ENCODE data around the gene PAQR8.
A peak's percentile ranks its signal among the peaks of the same experiment; 100 is the strongest.

PAQR8 gene

DNA sequence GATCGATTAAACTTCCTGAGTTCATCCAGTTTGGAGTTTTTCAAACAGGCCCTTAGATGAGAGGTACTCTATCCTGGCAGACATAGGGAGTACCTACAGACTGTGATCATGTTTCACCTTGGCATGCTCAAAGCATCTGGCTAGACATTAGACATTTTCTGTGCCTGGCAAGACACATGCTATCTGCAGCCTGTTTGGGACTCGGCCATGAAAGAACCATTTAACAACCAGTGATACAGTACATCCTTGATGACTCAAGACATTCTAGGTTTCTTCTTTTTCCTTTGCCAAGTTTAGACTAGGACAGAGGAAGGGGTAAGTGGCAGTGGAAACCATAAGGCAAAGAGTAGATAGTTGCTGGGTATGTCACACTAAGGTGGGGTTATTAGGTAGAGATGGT lies 15.4 kb upstream of the PAQR8 start:
- H2AFZ ChIP-seq (ENCODE audit: low read depth, low read length, severe bottlenecking) = no peak overlapping the region
- TF ChIP-seq EZH2phosphoT487 (conservative IDR thresholded peaks at IDR 0.05; ENCODE audit: low read length) = no peak
- TF ChIP-seq, protein P1, sequence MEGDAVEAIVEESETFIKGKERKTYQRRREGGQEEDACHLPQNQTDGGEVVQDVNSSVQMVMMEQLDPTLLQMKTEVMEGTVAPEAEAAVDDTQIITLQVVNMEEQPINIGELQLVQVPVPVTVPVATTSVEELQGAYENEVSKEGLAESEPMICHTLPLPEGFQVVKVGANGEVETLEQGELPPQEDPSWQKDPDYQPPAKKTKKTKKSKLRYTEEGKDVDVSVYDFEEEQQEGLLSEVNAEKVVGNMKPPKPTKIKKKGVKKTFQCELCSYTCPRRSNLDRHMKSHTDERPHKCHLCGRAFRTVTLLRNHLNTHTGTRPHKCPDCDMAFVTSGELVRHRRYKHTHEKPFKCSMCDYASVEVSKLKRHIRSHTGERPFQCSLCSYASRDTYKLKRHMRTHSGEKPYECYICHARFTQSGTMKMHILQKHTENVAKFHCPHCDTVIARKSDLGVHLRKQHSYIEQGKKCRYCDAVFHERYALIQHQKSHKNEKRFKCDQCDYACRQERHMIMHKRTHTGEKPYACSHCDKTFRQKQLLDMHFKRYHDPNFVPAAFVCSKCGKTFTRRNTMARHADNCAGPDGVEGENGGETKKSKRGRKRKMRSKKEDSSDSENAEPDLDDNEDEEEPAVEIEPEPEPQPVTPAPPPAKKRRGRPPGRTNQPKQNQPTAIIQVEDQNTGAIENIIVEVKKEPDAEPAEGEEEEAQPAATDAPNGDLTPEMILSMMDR (IDR thresholded peaks at IDR 0.05; ENCODE audit: insufficient read depth, low read length, poor library complexity, severe bottlenecking) = no peak

GRCh38 chr6:52347818-52348217 lies 14.1 kb upstream of the PAQR8 start:
- Histone ChIP-seq H3K9me2 (replicated peaks; ENCODE audit: insufficient read depth, low read length) (no peaks in the 10 kb centered on the region), H3K9ac (ENCODE audit: low read length) (no peak overlapping the region), H3F3A (ENCODE audit: insufficient read depth) (peaks cover 7% of the 10 kb centered on the region; the same call in 1 of the 2 replicates), H3K27me3 (ENCODE audit: low read length) (no peaks in the 10 kb centered on the region), H3K36me3 (ENCODE audit: low read length) (no peaks in the 10 kb centered on the region), H3K79me2 (ENCODE audit: insufficient read depth, low read length) (no peaks in the 10 kb centered on the region), H3K27ac (ENCODE audit: low read depth, low read length) (no peak overlapping the region), H3K9me3 (ENCODE audit: insufficient read depth, low read length) (no peaks in the 10 kb centered on the region), H3K4me3 (ENCODE audit: insufficient read depth, low read length, poor library complexity, severe bottlenecking) (no peak overlapping the region), H2AFZ (ENCODE audit: low read depth, low read length, severe bottlenecking) (no peak overlapping the region), H4K20me1 (ENCODE audit: low read depth, low read length) (no peaks in the 10 kb centered on the region), H3K4me2 (ENCODE audit: low read depth, low read length, poor library complexity, severe bottlenecking) (no peak overlapping the region)
- TF ChIP-seq, protein P1 (IDR thresholded peaks at IDR 0.05; ENCODE audit: insufficient read depth, low read length, poor library complexity, severe bottlenecking) = no peak
- no peak for TF ChIP-seq EZH2phosphoT487 (conservative IDR thresholded peaks at IDR 0.05; ENCODE audit: low read length)

More for the DNA sequence above, 15.4 kb upstream of the PAQR8 start:
- Histone ChIP-seq H3F3A (ENCODE audit: insufficient read depth) (peaks cover 7% of the 10 kb centered on the region; the same call in 1 of the 2 replicates), H3K4me3 (ENCODE audit: insufficient read depth, low read length, poor library complexity, severe bottlenecking) (no peak overlapping the region), H4K20me1 (ENCODE audit: low read depth, low read length) (no peaks in the 10 kb centered on the region), H3K9ac (ENCODE audit: low read length) (no peak overlapping the region), H3K4me2 (ENCODE audit: low read depth, low read length, poor library complexity, severe bottlenecking) (no peak overlapping the region), H3K27me3 (ENCODE audit: low read length) (no peaks in the 10 kb centered on the region), H3K27ac (ENCODE audit: low read depth, low read length) (no peak overlapping the region), H3K9me2 (replicated peaks; ENCODE audit: insufficient read depth, low read length) (no peaks in the 10 kb centered on the region), H3K79me2 (ENCODE audit: insufficient read depth, low read length) (no peaks in the 10 kb centered on the region), H3K9me3 (ENCODE audit: insufficient read depth, low read length) (no peaks in the 10 kb centered on the region), H3K36me3 (ENCODE audit: low read length) (no peaks in the 10 kb centered on the region)

DNA sequence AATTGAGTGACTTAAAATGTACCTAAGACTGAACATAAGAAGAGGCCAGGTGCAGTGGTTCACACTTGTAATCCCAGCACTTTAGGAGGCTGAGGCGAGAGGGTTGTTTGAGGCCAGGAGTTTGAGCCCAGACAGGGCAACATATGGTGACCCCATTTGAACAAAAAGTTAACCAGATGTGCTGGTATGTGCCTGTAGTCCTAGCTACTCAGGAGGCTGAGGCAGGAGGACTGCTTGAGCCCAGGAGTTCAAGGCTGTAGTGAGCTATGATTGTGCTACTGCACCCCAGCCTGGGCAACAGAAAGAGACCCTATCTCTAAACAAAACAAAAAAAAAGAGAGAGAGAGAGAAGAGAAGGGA lies 10.1 kb upstream of the PAQR8 start:
- Histone ChIP-seq H3K9me3 (ENCODE audit: insufficient read depth, low read length) (no peaks in the 10 kb centered on the region), H3K27me3 (ENCODE audit: low read length) (no peaks in the 10 kb centered on the region), H3K4me2 (ENCODE audit: low read depth, low read length, poor library complexity, severe bottlenecking) (no peak overlapping the region), H3K27ac (ENCODE audit: low read depth, low read length) (no peak overlapping the region), H3K9ac (ENCODE audit: low read length) (no peak overlapping the region), H3K36me3 (ENCODE audit: low read length) (no peaks in the 10 kb centered on the region), H3F3A (ENCODE audit: insufficient read depth) (peaks cover 7% of the 10 kb centered on the region; the same call in 1 of the 2 replicates), H3K9me2 (replicated peaks; ENCODE audit: insufficient read depth, low read length) (no peaks in the 10 kb centered on the region), H3K79me2 (ENCODE audit: insufficient read depth, low read length) (no peaks in the 10 kb centered on the region), H3K4me3 (ENCODE audit: insufficient read depth, low read length, poor library complexity, severe bottlenecking) (no peak overlapping the region), H2AFZ (ENCODE audit: low read depth, low read length, severe bottlenecking) (peak overlapping the region; percentile 0), H4K20me1 (ENCODE audit: low read depth, low read length) (no peaks in the 10 kb centered on the region)
- TF ChIP-seq EZH2phosphoT487 (conservative IDR thresholded peaks at IDR 0.05; ENCODE audit: low read length) = no peak
- TF ChIP-seq, protein P1 (IDR thresholded peaks at IDR 0.05; ENCODE audit: insufficient read depth, low read length, poor library complexity, severe bottlenecking) = no peak
